Trophoblast cell (in vitro differentiated cells and primary cell): ENCODE measurements around the gene CDKL4.
"Not testable (repeated sequence)": the region's sequence is repeated elsewhere in the genome, so short reads cannot be mapped to it uniquely, and the experiment has no call there.

Experiments
- DNase-seq, 2 donors: peaks; one replicate each; pipeline ENCODE4 v3.0.0-alpha.2; 2016
- H2AFZ ChIP-seq: 2 replicates; pipeline ENCODE4 v1.6.1; 2013; ENCODE audit warnings: low read length, moderate library complexity, mild to moderate bottlenecking; ENCODE audit not compliant: insufficient read depth, poor library complexity
- H2AK5ac ChIP-seq: 2 replicates; pipeline ENCODE4 v1.6.1; 2013; ENCODE audit warnings: mild to moderate bottlenecking, low read length
- H2BK120ac ChIP-seq: 2 replicates; pipeline ENCODE4 v1.6.1; 2013; ENCODE audit warnings: low read length, mild to moderate bottlenecking, moderate library complexity; ENCODE audit not compliant: insufficient read depth, poor library complexity
- H2BK12ac ChIP-seq: 2 replicates; pipeline ENCODE4 v1.6.1; 2013; ENCODE audit warnings: mild to moderate bottlenecking, low read length, moderate library complexity
- H2BK5ac ChIP-seq: 2 replicates; pipeline ENCODE4 v1.6.1; 2013; ENCODE audit warnings: low read length, low read depth, moderate library complexity, mild to moderate bottlenecking; ENCODE audit not compliant: poor library complexity
- H3K14ac ChIP-seq: 2 replicates; pipeline ENCODE4 v1.6.1; 2013; ENCODE audit warnings: mild to moderate bottlenecking, low read length
- H3K18ac ChIP-seq: 2 replicates; pipeline ENCODE4 v1.6.1; 2013; ENCODE audit warnings: mild to moderate bottlenecking, low read length
- H3K23ac ChIP-seq: 2 replicates; pipeline ENCODE4 v1.6.1; 2013; ENCODE audit warnings: low read length
- H3K27ac ChIP-seq: 2 replicates; pipeline ENCODE4 v1.5.1; 2013; ENCODE audit warnings: low read depth, mild to moderate bottlenecking, inconsistent platforms, low read length, moderate library complexity
- H3K27me3 ChIP-seq: 2 replicates; pipeline ENCODE4 v1.6.1; 2013; ENCODE audit warnings: inconsistent platforms, mild to moderate bottlenecking, low read length, moderate library complexity; ENCODE audit not compliant: insufficient read depth
- H3K36me3 ChIP-seq, 2 experiments: 1 replicate in 1 of 2; 2 replicates in 1 of 2; pipeline ENCODE4 v1.6.1; 2013; ENCODE audit warnings: low read length in 2 of 2, mild to moderate bottlenecking in 2 of 2, moderate library complexity in 1 of 2; ENCODE audit not compliant: insufficient read depth in 2 of 2, control insufficient read depth in 1 of 2
- H3K4ac ChIP-seq: 2 replicates; pipeline ENCODE4 v1.6.1; 2013; ENCODE audit warnings: low read depth, mild to moderate bottlenecking, low read length, moderate library complexity
- H3K4me1 ChIP-seq, 2 experiments: 1 replicate in 1 of 2; 2 replicates in 1 of 2; pipeline ENCODE4 v1.6.1; 2013; ENCODE audit warnings: low read length in 2 of 2, mild to moderate bottlenecking in 2 of 2, moderate library complexity in 1 of 2; ENCODE audit not compliant: insufficient read depth in 2 of 2, control insufficient read depth in 1 of 2
- H3K4me2 ChIP-seq: 2 replicates; pipeline ENCODE4 v1.6.1; 2013; ENCODE audit warnings: inconsistent platforms, mild to moderate bottlenecking, low read length, moderate library complexity
- H3K4me3 ChIP-seq: 2 replicates; pipeline ENCODE4 v1.5.1; 2013; ENCODE audit warnings: mild to moderate bottlenecking, low read depth, low read length, inconsistent platforms
- H3K79me1 ChIP-seq: one replicate; pipeline ENCODE4 v1.6.1; 2013; ENCODE audit warnings: low read length
- H3K79me2 ChIP-seq: 2 replicates; pipeline ENCODE4 v1.6.1; 2013; ENCODE audit warnings: low read length, mild to moderate bottlenecking; ENCODE audit not compliant: control insufficient read depth, insufficient read depth, poor library complexity
- H3K9ac ChIP-seq: 2 replicates; pipeline ENCODE4 v1.6.1; 2013; ENCODE audit warnings: mild to moderate bottlenecking, low read length
- H3K9me3 ChIP-seq: 2 replicates; pipeline ENCODE4 v1.6.1; 2013; ENCODE audit warnings: low read depth, mild to moderate bottlenecking, control low read depth, inconsistent platforms, low read length; ENCODE audit not compliant: insufficient read depth
- H4K12ac ChIP-seq: 2 replicates; pipeline ENCODE4 v1.6.1; 2013; ENCODE audit warnings: low read depth, mild to moderate bottlenecking, low read length, moderate library complexity
- H4K8ac ChIP-seq: 2 replicates; pipeline ENCODE4 v1.6.1; 2013; ENCODE audit warnings: low read depth, mild to moderate bottlenecking, low read length, moderate library complexity
- H4K91ac ChIP-seq: one replicate; pipeline ENCODE4 v1.6.1; 2013; ENCODE audit warnings: low read depth, mild to moderate bottlenecking, low read length, moderate library complexity
- WGBS: extraction: QIAGEN DNeasy Blood & Tissue Kit; methylation state at CpG from one replicate; pipeline ENCODE4 v1.1.7; 2013; ENCODE audit warnings: missing lambda C conversion rate; ENCODE audit not compliant: insufficient read length, insufficient coverage; ENCODE audit errors: extremely low coverage; 5-methylcytosine and 5-hydroxymethylcytosine counted together

The CDKL4 gene

DNA sequence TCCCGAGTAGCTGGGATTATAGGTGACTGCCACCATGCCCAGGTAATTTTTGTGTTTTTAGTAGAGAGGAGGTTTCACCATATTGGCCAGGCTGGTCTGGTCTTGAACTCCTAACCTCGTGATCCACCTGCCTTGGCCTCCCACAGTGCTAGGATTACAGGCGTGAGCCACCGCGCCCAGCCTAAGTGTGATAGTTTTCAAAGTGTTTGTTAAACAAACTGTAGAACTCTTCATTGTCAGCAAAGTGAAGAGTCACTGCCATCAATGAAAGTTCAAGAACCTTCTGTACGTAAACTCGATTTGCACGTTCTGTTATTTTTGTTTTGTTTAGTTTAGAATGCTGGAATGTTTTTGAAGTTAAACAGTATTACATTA lies 104.9 kb downstream of the CDKL4 start:
- no peak overlapping the region for H2BK5ac ChIP-seq
- no peak overlapping the region for H3K18ac ChIP-seq
- no peak for DNase-seq
- H4K8ac ChIP-seq = no peak overlapping the region
- no peak overlapping the region for H4K12ac ChIP-seq
- H3K79me2 ChIP-seq = no peaks in the 10 kb centered on the region
- H3K23ac ChIP-seq = no peak overlapping the region
- WGBS = no CpG with 5 or more reads among the region's 8 CpGs
- H2BK12ac ChIP-seq = no peak overlapping the region
- no peak overlapping the region for H3K4ac ChIP-seq
- no peak overlapping the region for H4K91ac ChIP-seq
- H3K14ac ChIP-seq = no peak overlapping the region
- no peaks in the 10 kb centered on the region for H3K9me3 ChIP-seq
- no peaks in the 10 kb centered on the region for H3K79me1 ChIP-seq
- no peak overlapping the region for H3K4me3 ChIP-seq
- no peaks in the 10 kb centered on the region for H3K36me3 ChIP-seq
- H3K9ac ChIP-seq = no peak overlapping the region
- no peak overlapping the region for H2AFZ ChIP-seq
- H3K4me1 ChIP-seq = peaks cover 2% of the 10 kb centered on the region in 2 experiments
- H3K27me3 ChIP-seq = no peaks in the 10 kb centered on the region
- H3K4me2 ChIP-seq = no peak overlapping the region
- H3K27ac ChIP-seq = no peak overlapping the region
- no peak overlapping the region for H2BK120ac ChIP-seq
- no peak overlapping the region for H2AK5ac ChIP-seq

DNA sequence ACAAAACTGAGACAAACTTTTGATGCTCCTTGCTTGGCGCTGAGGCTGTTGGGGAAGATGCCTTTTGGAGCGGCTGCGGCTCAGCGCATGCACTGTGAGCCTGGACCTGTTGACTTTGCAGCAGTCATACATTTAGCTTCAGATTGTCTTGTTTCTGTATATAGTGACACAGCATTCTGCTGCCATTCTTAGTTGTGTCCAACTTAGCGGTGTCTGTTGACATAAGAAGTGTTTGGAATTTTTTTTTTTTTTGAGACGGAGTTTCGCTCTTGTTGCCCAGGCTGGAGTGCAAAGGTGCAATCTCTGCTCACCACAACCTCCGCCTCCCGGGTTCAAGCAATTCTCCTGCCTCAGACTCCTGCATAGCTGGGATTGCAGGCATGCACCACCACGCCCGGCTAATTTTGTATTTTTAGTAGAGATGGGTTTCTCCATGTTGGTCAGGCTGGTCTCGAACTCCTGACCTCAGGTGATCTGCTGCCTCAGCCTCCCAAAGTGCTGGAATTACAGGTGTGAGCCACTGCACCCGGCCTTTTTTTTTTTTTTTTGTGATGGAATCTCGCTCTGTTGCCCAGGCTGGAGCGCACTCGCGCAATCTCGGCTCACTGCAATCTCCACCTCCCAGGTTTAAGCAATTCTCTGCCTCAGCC lies 105.5 kb downstream of the CDKL4 start:
- H3K9me3 ChIP-seq, H3K79me2 ChIP-seq, H3K79me1 ChIP-seq, H3K23ac ChIP-seq, H3K4ac ChIP-seq, H3K4me2 ChIP-seq, H2BK5ac ChIP-seq, H4K12ac ChIP-seq, H2BK120ac ChIP-seq, H2BK12ac ChIP-seq, H3K14ac ChIP-seq, H2AFZ ChIP-seq, H3K18ac ChIP-seq, H4K91ac ChIP-seq, DNase-seq, H4K8ac ChIP-seq, H3K27ac ChIP-seq, H3K36me3 ChIP-seq, H3K4me3 ChIP-seq, H2AK5ac ChIP-seq, H3K4me1 ChIP-seq, H3K27me3 ChIP-seq: not testable (repeated sequence)
- peak overlapping the region; percentile 13 for H3K9ac ChIP-seq
- no CpG with 5 or more reads among the region's 18 CpGs for WGBS

- DNase-seq = no peak
- H3K4me3 ChIP-seq = no peak overlapping the region
- H4K91ac ChIP-seq = no peak overlapping the region
- H3K18ac ChIP-seq = no peak overlapping the region
- H3K14ac ChIP-seq = no peak overlapping the region
- H2BK120ac ChIP-seq = no peak overlapping the region
- H4K12ac ChIP-seq = no peak overlapping the region
- H3K4me2 ChIP-seq = no peak overlapping the region
- no peak overlapping the region for H3K23ac ChIP-seq
- H2BK5ac ChIP-seq = no peak overlapping the region
- no peak overlapping the region for H3K4ac ChIP-seq
- H3K4me1 ChIP-seq = peaks cover 0 to 2% of the 10 kb centered on the region in 2 experiments
- H3K36me3 ChIP-seq = no peaks in the 10 kb centered on the region
- no CpG with 5 or more reads among the region's 5 CpGs for WGBS
- no peak overlapping the region for H2AK5ac ChIP-seq
- H3K9me3 ChIP-seq = no peaks in the 10 kb centered on the region
- no peak overlapping the region for H2BK12ac ChIP-seq
- no peaks in the 10 kb centered on the region for H3K79me1 ChIP-seq
- no peaks in the 10 kb centered on the region for H3K79me2 ChIP-seq
- no peak overlapping the region for H3K9ac ChIP-seq
- no peaks in the 10 kb centered on the region for H3K27me3 ChIP-seq
- H3K27ac ChIP-seq = no peak overlapping the region
- no peak overlapping the region for H4K8ac ChIP-seq
- no peak overlapping the region for H2AFZ ChIP-seq
Observed at GRCh38 chr2:39136799-39137198, 107.0 kb downstream of the CDKL4 start.

- Histone ChIP-seq H3K4ac (no peak overlapping the region), H2BK120ac (no peak overlapping the region), H3K36me3 (no peaks in the 10 kb centered on the region), H2AFZ (no peak overlapping the region), H3K4me3 (no peak overlapping the region), H2AK5ac (no peak overlapping the region), H2BK5ac (no peak overlapping the region), H3K9ac (no peak overlapping the region), H2BK12ac (no peak overlapping the region), H4K91ac (no peak overlapping the region), H3K27ac (no peak overlapping the region), H3K4me2 (no peak overlapping the region), H3K79me1 (no peaks in the 10 kb centered on the region), H3K4me1 (no peaks in the 10 kb centered on the region), H3K9me3 (no peaks in the 10 kb centered on the region), H4K12ac (no peak overlapping the region), H3K27me3 (no peaks in the 10 kb centered on the region), H3K79me2 (no peaks in the 10 kb centered on the region), H4K8ac (no peak overlapping the region), H3K14ac (no peak overlapping the region), H3K23ac (no peak overlapping the region), H3K18ac (no peak overlapping the region)
- no CpG with 5 or more reads among the region's 5 CpGs for WGBS
- DNase-seq = no peak
Observed at GRCh38 chr2:39135690-39136259, 108.0 kb downstream of the CDKL4 start.
